Measurements from ENCODE around the gene ARHGEF7.

The ARHGEF7 gene

GRCh38 chr13:111275382-111275781 lies 160.3 kb downstream of the ARHGEF7 start:
- Mint-ChIP-seq H3K9me3 (no peaks in the 10 kb centered on the region), H3K27me3 (no peaks in the 10 kb centered on the region), H3K4me1 (peaks cover 16% of the 10 kb centered on the region), H3K27ac (peak overlapping the region; percentile 29), H3K4me3 (no peak overlapping the region), H3K36me3 (ENCODE audit: low read depth) (peaks cover 31% of the 10 kb centered on the region)
- no peak for DNase-seq
- no peak for ATAC-seq

DNA sequence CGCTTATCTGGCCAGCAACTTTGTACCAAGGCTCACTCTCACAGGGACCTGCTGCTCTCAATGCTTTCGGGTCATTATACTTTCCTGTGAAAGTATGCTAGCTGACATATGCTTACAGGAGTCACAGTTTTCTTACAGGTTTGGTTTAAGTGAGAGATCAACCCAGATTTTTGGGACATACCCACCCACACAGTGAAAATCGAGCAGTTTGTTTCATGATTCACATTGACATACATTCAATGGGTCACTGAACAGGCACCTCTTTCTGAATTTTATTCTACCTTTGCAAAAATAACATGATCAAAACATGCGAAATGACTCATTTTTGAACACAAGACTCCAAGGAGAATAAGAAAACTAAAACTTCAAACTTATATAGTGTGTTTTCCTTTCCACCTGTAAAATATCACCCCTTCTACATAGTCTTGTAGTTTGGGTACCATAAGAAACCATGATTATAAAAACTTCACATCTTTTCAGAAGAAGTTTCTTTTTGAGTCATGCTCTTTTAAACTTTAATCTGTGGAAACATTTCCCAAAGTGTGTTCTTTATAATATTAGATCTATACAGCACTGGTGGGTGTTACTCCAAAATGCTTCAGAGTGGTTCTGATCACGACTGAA lies 161.0 kb downstream of the ARHGEF7 start:
- Mint-ChIP-seq H3K36me3 (ENCODE audit: low read depth) (peaks cover 35% of the 10 kb centered on the region), H3K4me1 (peaks cover 16% of the 10 kb centered on the region), H3K9me3 (no peaks in the 10 kb centered on the region), H3K27ac (peak overlapping the region; percentile 72), H3K27me3 (no peaks in the 10 kb centered on the region), H3K4me3 (no peak overlapping the region)
- no peak for DNase-seq
- ATAC-seq = peak; percentile 40

DNA sequence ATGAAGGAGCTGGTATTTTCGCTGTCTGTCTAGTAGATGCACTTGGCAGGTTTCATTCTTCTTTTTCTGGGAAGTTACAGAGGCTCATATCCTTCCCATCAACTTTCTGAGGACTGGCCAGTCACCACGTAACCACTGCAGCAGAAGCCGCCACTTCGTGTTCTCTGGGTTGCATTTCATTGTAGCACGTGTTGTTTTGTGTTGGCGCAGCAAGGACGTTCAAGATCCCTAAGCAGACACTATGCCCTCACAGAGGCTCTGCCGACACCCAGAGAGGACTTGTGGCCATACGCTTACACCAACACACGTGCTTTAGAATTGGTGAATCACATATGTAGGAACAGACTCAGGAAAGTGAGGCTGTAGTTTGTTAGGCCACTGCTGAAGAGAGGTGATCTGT lies 163.1 kb downstream of the ARHGEF7 start:
- peaks cover 34% of the 10 kb centered on the region for H3K36me3 Mint-ChIP-seq (ENCODE audit: low read depth)
- peaks cover 16% of the 10 kb centered on the region for H3K4me1 Mint-ChIP-seq
- ATAC-seq (no peak), DNase-seq (no peak)
- no peaks in the 10 kb centered on the region for H3K9me3 Mint-ChIP-seq
- H3K4me3 Mint-ChIP-seq = no peak overlapping the region
- H3K27ac Mint-ChIP-seq = no peak overlapping the region
- no peaks in the 10 kb centered on the region for H3K27me3 Mint-ChIP-seq

GRCh38 chr13:111278743-111279652 lies 163.9 kb downstream of the ARHGEF7 start:
- ATAC-seq (no peak), DNase-seq (no peak)
- H3K27ac Mint-ChIP-seq = no peak overlapping the region
- H3K4me3 Mint-ChIP-seq = no peak overlapping the region
- no peaks in the 10 kb centered on the region for H3K27me3 Mint-ChIP-seq
- peaks cover 41% of the 10 kb centered on the region for H3K36me3 Mint-ChIP-seq (ENCODE audit: low read depth)
- no peaks in the 10 kb centered on the region for H3K9me3 Mint-ChIP-seq
- H3K4me1 Mint-ChIP-seq = peaks cover 16% of the 10 kb centered on the region

GRCh38 chr13:111280226-111280625 lies 165.1 kb downstream of the ARHGEF7 start:
- H3K9me3 Mint-ChIP-seq = no peaks in the 10 kb centered on the region
- H3K27ac Mint-ChIP-seq = no peak overlapping the region
- no peak overlapping the region for H3K4me3 Mint-ChIP-seq
- DNase-seq (no peak), ATAC-seq (no peak)
- H3K4me1 Mint-ChIP-seq = peaks cover 16% of the 10 kb centered on the region
- no peaks in the 10 kb centered on the region for H3K27me3 Mint-ChIP-seq
- peaks cover 43% of the 10 kb centered on the region for H3K36me3 Mint-ChIP-seq (ENCODE audit: low read depth)

DNA sequence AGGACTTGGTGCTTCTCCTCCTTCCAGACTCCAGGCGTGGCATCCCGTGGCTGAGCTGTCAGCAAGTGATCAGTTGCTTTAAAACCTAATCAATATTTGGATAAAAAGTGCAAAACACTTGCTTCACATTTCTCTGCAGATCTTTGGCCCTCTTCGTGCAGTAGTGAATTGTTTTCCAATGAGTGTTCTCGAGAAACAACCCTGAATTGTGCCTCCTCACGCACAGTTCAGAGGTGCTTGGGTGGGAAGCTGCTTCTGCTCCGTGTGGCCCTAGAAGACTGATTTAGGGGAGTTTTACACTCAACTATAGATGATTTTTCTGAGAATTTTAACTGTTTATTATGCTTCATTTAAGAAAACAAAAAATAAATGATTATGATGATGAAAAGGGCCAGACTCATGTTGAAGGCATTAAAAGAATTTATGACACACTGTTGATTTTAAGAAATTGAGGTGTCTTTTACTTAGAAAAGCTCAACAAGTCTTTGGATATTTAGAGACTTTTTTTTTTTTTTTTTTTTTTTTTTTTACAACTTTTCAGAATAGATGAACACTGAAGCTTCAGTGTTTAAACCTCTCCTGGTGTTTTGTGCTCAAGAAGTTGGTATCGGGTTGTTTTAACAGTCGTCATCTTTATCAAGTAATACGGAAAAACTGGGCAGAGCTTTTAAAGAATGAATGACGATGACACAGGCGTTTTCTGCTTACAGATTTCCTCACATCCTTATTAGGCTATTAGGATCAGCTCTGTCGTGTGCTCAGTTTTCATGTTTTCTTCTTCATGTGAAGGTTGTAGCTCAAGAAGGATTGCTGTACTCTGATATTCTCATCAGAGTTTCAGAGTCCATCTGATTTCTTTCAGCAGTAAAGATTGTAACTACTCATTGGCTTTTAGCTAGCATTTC lies 165.8 kb downstream of the ARHGEF7 start:
- no peaks in the 10 kb centered on the region for H3K27me3 Mint-ChIP-seq
- H3K4me1 Mint-ChIP-seq = peaks cover 9% of the 10 kb centered on the region
- no peak overlapping the region for H3K27ac Mint-ChIP-seq
- DNase-seq (no peak), ATAC-seq (no peak)
- peaks cover 41% of the 10 kb centered on the region for H3K36me3 Mint-ChIP-seq (ENCODE audit: low read depth)
- no peak overlapping the region for H3K4me3 Mint-ChIP-seq
- no peaks in the 10 kb centered on the region for H3K9me3 Mint-ChIP-seq

DNA sequence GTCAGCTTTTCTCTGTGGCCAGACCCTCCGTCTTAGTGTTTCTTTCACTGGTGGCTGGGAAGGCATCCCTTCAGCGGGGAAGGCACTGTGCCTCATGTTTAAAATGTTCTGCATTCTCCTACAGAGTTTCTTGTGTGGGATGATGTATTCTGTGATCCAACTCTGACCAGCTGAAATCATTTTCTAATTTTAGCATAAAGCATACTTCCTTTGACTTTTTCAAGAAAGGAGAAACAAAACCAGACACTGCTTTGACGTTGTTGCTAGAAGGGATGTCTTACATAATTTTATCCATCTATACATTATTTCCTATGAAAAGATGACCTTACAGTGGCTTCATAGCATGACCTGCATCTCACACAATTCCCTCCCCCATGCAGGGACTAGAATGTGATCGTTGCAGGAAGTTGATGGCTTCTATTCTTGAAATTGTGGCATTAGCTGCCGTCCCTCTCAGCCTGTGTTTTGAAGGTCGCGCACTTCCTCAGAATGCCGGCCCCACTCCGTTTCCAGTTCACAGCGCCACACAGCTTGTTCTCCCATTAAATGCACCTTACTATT lies 166.7 kb downstream of the ARHGEF7 start:
- no peak for ATAC-seq
- Mint-ChIP-seq H3K36me3 (ENCODE audit: low read depth) (peaks cover 39% of the 10 kb centered on the region), H3K27ac (no peak overlapping the region)

DNA sequence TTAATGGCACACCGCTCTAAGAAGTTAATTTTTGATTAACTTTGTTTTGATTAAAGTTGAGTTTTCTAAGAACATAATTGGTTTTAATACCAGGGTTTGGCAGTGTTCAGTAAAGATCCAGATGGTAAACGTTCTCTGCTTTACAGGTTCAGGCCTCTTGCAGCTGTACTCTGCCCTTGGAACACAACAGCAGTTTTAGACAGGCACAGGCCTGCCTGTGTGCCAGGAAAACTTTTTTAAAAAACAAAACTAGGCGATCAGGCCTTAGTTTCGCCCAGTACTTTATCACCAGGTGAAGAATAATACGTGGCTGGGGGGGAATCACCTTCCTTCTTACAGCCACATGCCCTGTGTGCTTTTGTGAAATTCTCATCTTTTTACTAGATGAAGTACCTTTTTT lies 167.3 kb downstream of the ARHGEF7 start:
- Mint-ChIP-seq H3K36me3 (ENCODE audit: low read depth) (peaks cover 41% of the 10 kb centered on the region), H3K27ac (no peak overlapping the region), H3K4me3 (no peak overlapping the region), H3K4me1 (no peaks in the 10 kb centered on the region), H3K27me3 (no peaks in the 10 kb centered on the region), H3K9me3 (no peaks in the 10 kb centered on the region)
- no peak for ATAC-seq
- DNase-seq = no peak

More for the DNA sequence above, 166.7 kb downstream of the ARHGEF7 start:
- DNase-seq = no peak
- Mint-ChIP-seq H3K4me3 (no peak overlapping the region), H3K27me3 (no peaks in the 10 kb centered on the region), H3K9me3 (no peaks in the 10 kb centered on the region), H3K4me1 (no peaks in the 10 kb centered on the region)

DNA sequence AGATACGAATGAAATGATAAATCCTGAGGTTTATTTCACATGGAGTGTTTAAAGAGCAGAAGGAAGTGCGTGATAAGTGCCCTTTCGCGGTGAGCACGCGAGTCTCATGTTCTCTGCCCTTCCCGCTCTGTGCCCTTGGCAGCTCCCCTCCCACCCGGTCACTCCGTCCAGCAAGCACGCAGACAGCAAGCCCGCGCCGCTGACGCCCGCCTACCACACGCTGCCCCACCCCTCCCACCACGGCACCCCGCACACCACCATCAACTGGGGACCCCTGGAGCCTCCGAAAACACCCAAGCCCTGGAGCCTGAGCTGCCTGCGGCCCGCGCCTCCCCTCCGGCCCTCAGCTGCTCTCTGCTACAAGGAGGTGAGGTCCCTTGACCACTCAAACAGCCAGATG lies 167.9 kb downstream of the ARHGEF7 start:
- ATAC-seq = no peak
- peaks cover 37% of the 10 kb centered on the region for H3K36me3 Mint-ChIP-seq (ENCODE audit: low read depth)

DNA sequence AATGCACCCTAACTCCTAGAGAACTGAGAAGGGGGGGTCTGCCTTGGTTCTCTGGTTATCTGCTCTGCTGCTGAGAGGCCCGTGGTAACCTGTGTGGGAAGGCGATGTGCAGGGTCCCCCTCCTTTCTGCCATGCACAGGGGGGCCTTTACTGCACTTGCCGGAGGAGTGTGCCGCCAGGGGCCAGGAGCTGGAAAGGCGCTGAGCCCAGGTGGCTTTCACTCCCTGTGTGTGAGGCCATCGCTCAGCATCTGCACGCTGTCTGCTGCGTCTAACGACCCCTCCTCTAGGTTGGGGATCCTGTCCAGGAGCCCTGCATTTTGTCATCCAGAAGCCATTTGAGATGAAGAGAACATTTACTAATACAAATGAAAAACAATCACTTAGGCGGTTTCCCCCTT lies 168.3 kb downstream of the ARHGEF7 start:
- no peaks in the 10 kb centered on the region for H3K27me3 Mint-ChIP-seq
- H3K9me3 Mint-ChIP-seq = no peaks in the 10 kb centered on the region
- H3K4me1 Mint-ChIP-seq = no peaks in the 10 kb centered on the region
- H3K27ac Mint-ChIP-seq = no peak overlapping the region
- DNase-seq = no peak
- H3K4me3 Mint-ChIP-seq = no peak overlapping the region
- H3K36me3 Mint-ChIP-seq (ENCODE audit: low read depth) = peaks cover 37% of the 10 kb centered on the region
- no peak for ATAC-seq

More for the DNA sequence above, 167.9 kb downstream of the ARHGEF7 start:
- Mint-ChIP-seq H3K27me3 (no peaks in the 10 kb centered on the region), H3K4me1 (no peaks in the 10 kb centered on the region), H3K4me3 (no peak overlapping the region), H3K9me3 (no peaks in the 10 kb centered on the region), H3K27ac (no peak overlapping the region)
- no peak for DNase-seq

- Mint-ChIP-seq H3K27me3 (no peaks in the 10 kb centered on the region), H3K36me3 (ENCODE audit: low read depth) (peaks cover 37% of the 10 kb centered on the region), H3K4me3 (no peak overlapping the region), H3K9me3 (no peaks in the 10 kb centered on the region), H3K4me1 (no peaks in the 10 kb centered on the region), H3K27ac (no peak overlapping the region)
- DNase-seq (no peak), ATAC-seq (no peak)
These were observed 168.9 kb downstream of the ARHGEF7 start for GRCh38 chr13:111283991-111284390.

DNA sequence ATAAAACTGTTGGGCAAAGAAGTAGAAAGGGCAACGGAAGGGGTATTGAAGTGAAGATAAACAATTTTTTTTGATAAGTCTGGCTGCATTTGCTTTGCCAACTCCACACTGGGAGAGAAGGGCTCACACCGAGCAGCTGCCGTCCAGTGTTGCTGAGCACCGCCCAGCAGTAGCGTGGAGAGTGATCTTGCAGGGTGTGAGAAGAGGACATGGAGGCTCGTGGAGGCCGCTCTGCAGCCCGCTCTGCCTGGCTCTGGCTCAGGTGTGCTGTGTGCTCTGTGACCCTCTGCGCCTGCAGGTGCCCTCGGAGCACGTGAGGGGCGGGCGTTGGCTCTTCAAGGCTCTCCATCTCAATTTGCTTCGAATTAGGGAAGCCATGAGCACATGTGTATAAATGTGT lies 169.5 kb downstream of the ARHGEF7 start:
- ATAC-seq (no peak), DNase-seq (no peak)
- Mint-ChIP-seq H3K27ac (no peak overlapping the region), H3K9me3 (no peaks in the 10 kb centered on the region), H3K36me3 (ENCODE audit: low read depth) (peaks cover 39% of the 10 kb centered on the region), H3K4me3 (no peak overlapping the region), H3K27me3 (no peaks in the 10 kb centered on the region), H3K4me1 (no peaks in the 10 kb centered on the region)

GRCh38 chr13:111286162-111286561 lies 171.1 kb downstream of the ARHGEF7 start:
- Mint-ChIP-seq H3K27ac (no peak overlapping the region), H3K27me3 (no peaks in the 10 kb centered on the region), H3K36me3 (ENCODE audit: low read depth) (peaks cover 39% of the 10 kb centered on the region), H3K4me1 (no peaks in the 10 kb centered on the region), H3K4me3 (no peak overlapping the region), H3K9me3 (no peaks in the 10 kb centered on the region)
- ATAC-seq (no peak), DNase-seq (no peak)

DNA sequence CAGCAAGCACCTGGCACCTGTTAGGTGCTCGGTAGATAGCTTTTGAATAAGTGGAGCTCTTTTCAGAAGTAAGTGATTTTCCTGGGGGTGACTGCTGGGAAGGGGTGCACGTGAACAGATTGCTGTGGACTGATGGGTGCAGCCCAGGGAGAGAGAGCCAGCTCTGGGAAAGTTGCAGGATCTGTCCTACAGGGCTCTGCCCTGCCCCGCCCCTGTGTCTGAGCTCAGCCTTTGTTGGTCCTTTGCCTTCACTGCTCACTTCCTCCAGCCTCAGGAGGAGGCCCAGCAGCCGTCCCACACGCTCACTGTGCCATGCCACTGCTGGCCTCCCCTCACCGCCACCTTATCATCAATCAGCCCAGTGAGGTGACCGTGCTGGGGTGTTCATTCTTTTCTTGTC lies 171.6 kb downstream of the ARHGEF7 start:
- Mint-ChIP-seq H3K4me1 (no peaks in the 10 kb centered on the region), H3K27me3 (no peaks in the 10 kb centered on the region), H3K27ac (no peak overlapping the region), H3K9me3 (no peaks in the 10 kb centered on the region), H3K36me3 (ENCODE audit: low read depth) (peaks cover 41% of the 10 kb centered on the region), H3K4me3 (no peak overlapping the region)
- DNase-seq (no peak), ATAC-seq (no peak)
